Measurements from ENCODE around the gene ISLR. TPM values are rescaled to one million over a fixed set of nuclear protein-coding genes. Genes with fewer than 3 reads are reported as not detected.

ISLR gene
- total and polyA plus RNA-seq, 2 of the 4 experiments (the other 2 are of a cell fraction): under 0.01 to 0.79 TPM

DNA sequence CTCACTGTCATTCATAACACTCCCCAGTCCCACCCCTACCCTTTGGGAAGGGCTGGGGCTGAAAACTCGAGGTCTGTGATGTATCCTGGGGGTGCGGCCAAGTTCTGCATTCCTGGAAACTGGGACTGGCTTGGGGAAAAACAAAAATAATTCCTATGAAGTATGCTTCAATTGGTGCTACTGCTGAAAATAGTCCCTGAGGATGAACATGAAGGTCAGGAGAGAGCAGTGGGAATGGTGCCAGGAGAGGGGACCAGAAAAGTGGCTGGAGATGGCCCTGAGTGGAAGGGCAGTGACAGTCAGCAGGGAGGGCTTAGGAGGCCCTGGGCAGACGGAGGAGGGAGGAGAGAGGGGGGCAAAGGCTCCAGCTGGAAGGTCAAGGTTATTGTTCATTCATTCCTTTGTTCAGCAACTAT lies 4.8 kb upstream of the ISLR start:
- H3K27ac ChIP-seq (ENCODE audit: insufficient read depth, low read length): no peak overlapping the region
- H3K9me1 ChIP-seq (ENCODE audit: insufficient read depth, low read length): no peaks in the 10 kb centered on the region
- no peak overlapping the region for H2BK15ac ChIP-seq (ENCODE audit: low read depth, low read length)
- H3K9ac ChIP-seq (ENCODE audit: low read depth, low read length): no peak overlapping the region
- CTCF ChIA-PET: no interaction called here
- no peak overlapping the region for H2AK5ac ChIP-seq (ENCODE audit: low read depth, low read length)
- H3K36me3 ChIP-seq (ENCODE audit: control insufficient read depth, insufficient read depth, low read length): no peaks in the 10 kb centered on the region
- dilution Hi-C loops (cut with HindIII; ENCODE audit: low sequenced_read_pairs, unreplicated experiment) (no loop called here), in situ Hi-C loops (cut with MboI; ENCODE audit: low sequenced_read_pairs) (no loop called here), intact Hi-C loops (cut with micrococcal nuclease) (no loop called here)
- no peak overlapping the region for H2AFZ ChIP-seq (replicated peaks; ENCODE audit: low read length, poor library complexity)
- H2BK120ac ChIP-seq (ENCODE audit: low read depth, low read length): no peak overlapping the region
- no peak overlapping the region for H3K23ac ChIP-seq (ENCODE audit: low read depth, low read length)
- no peak overlapping the region for H2AK9ac ChIP-seq (replicated peaks; ENCODE audit: low read depth, low read length, poor library complexity)
- no peak overlapping the region for H4K8ac ChIP-seq (ENCODE audit: low read depth in 2 of 2, low read length in 2 of 2)
- peaks cover 9% of the 10 kb centered on the region for H3K4me1 ChIP-seq (ENCODE audit: control insufficient read depth, insufficient read depth, low read length)
- H4K91ac ChIP-seq (ENCODE audit: insufficient read depth, low read depth, low read length): no peak overlapping the region
- no peak overlapping the region for H4K5ac ChIP-seq (ENCODE audit: low read depth, low read length)
- H3K4me2 ChIP-seq (ENCODE audit: low read depth, low read length): no peak overlapping the region
- no peak overlapping the region for H2BK20ac ChIP-seq (ENCODE audit: low read depth, low read length)
- DNase-seq (no peak), ATAC-seq (ENCODE audit: low read depth) (no peak)
- H4K20me1 ChIP-seq (ENCODE audit: insufficient read depth, low read length): no peaks in the 10 kb centered on the region; the same call in 1 of the 2 replicates
- TF ChIP-seq MAFK (IDR thresholded peaks at IDR 0.05; ENCODE audit: low read depth, low read length): no peak
- TF ChIP-seq CTCF (conservative IDR thresholded peaks at IDR 0.05; ENCODE audit: low read depth, low read length): no peak
- TF ChIP-seq ELK1 (IDR thresholded peaks at IDR 0.05; ENCODE audit: borderline replicate concordance, low read depth, low read length): no peak
- TF ChIP-seq POLR2A (IDR thresholded peaks at IDR 0.05; ENCODE audit: low read depth, low read length): no peak
- no peak for TF ChIP-seq MAZ (IDR thresholded peaks at IDR 0.05; ENCODE audit: borderline replicate concordance, low read depth, low read length)
- TF ChIP-seq NFE2L2 (IDR thresholded peaks at IDR 0.05; ENCODE audit: low read depth, low read length): no peak
- TF ChIP-seq MXI1 (IDR thresholded peaks at IDR 0.05; ENCODE audit: borderline replicate concordance, low read depth, low read length): no peak
- TF ChIP-seq, protein P1, sequence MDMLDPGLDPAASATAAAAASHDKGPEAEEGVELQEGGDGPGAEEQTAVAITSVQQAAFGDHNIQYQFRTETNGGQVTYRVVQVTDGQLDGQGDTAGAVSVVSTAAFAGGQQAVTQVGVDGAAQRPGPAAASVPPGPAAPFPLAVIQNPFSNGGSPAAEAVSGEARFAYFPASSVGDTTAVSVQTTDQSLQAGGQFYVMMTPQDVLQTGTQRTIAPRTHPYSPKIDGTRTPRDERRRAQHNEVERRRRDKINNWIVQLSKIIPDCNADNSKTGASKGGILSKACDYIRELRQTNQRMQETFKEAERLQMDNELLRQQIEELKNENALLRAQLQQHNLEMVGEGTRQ (IDR thresholded peaks at IDR 0.05; ENCODE audit: low read depth, low read length): no peak
- TF ChIP-seq CHD1 (IDR thresholded peaks at IDR 0.05; ENCODE audit: low read depth, low read length): no peak
- TF ChIP-seq SMC3 (IDR thresholded peaks at IDR 0.05; ENCODE audit: low read depth, low read length): no peak
- no peak for TF ChIP-seq RFX5 (IDR thresholded peaks at IDR 0.05; ENCODE audit: low read depth, low read length)
- TF ChIP-seq FOS (IDR thresholded peaks at IDR 0.05; ENCODE audit: low read depth, low read length): no peak
- TF ChIP-seq BHLHE40 (IDR thresholded peaks at IDR 0.05; ENCODE audit: low read depth, low read length): no peak
- TF ChIP-seq RCOR1 (IDR thresholded peaks at IDR 0.05; ENCODE audit: insufficient replicate concordance, low read length): no peak
- no peak for TF ChIP-seq RAD21 (IDR thresholded peaks at IDR 0.05; ENCODE audit: low read length)
- TF ChIP-seq CEBPB (IDR thresholded peaks at IDR 0.05; ENCODE audit: low read depth, low read length): no peak
- BruUV-seq (replicated peaks): no TSS peak
- POLR2A ChIA-PET (ENCODE audit: unreplicated experiment): no interaction called here
- no peaks in the 10 kb centered on the region for H3K9me3 ChIP-seq (ENCODE audit: control insufficient read depth, insufficient read depth, low read length)
- H2BK5ac ChIP-seq (ENCODE audit: low read depth, low read length, poor library complexity, severe bottlenecking): no peak overlapping the region
- 88% methylated on average over 1 of the region's 3 CpGs; no CpG with 5 or more reads in 1 of the 2 experiments for WGBS, 2 experiments (ENCODE audit: extremely low coverage in 2 of 2, insufficient read length in 1 of 2)
- no peak overlapping the region for H3K18ac ChIP-seq (ENCODE audit: low read depth, low read length)
- H3K4ac ChIP-seq (ENCODE audit: low read depth, low read length): no peak overlapping the region
- no peak overlapping the region for H3K56ac ChIP-seq (ENCODE audit: extremely low read depth, insufficient read depth, low read length)
- no peaks in the 10 kb centered on the region for H3K79me1 ChIP-seq (ENCODE audit: low read depth in 1 of 2, low read length in 2 of 2)
- H3K4me3 ChIP-seq (ENCODE audit: insufficient read depth, low read depth, low read length): no peak overlapping the region
- no peak overlapping the region for H3K14ac ChIP-seq (replicated peaks; ENCODE audit: low read depth, low read length)
- peaks cover 39% of the 10 kb centered on the region for H3K27me3 ChIP-seq (ENCODE audit: control insufficient read depth, insufficient read depth, low read length)
